OCI-LY1 (cell line): ENCODE results near the gene MED1.

Source experiments
- EZH2 ChIP-seq: fragments of 200-600 bp; sonication (generic), shearing (Covaris generic); IDR thresholded peaks from 2 replicates; pipeline ENCODE4 v1.8.0; 2017; ENCODE audit warnings: borderline replicate concordance, mixed run types, mild to moderate bottlenecking, antibody characterized with exemption, low read length, moderate library complexity, mixed read lengths
- TF ChIP-seq, protein P1 (sequence below): fragments of 200-600 bp; sonication (generic), shearing (Covaris generic); IDR thresholded peaks from 2 replicates; pipeline ENCODE4 v1.5.1; 2017; ENCODE audit warnings: mild to moderate bottlenecking, antibody characterized with exemption, low read length, moderate library complexity, mixed read lengths

DNA sequence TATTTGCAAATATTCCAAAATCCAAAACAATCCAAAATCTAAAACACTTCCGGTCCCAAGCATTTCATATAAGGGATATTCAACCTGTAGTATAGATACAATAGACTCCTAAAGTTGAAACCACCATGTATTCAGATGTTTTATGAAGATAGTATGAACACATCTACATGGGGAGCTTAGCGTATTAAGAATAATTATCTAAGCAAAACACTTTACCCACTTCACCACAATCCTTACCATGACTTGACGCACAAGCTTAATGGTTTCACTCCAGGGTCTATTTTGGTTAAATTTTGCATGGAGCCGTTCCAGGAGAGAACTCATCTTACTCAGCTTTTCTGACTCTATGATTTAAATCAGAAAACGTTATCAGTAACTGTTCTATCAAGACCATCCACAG, 3.5 kb downstream of the MED1 start:
- TF ChIP-seq, protein P1, sequence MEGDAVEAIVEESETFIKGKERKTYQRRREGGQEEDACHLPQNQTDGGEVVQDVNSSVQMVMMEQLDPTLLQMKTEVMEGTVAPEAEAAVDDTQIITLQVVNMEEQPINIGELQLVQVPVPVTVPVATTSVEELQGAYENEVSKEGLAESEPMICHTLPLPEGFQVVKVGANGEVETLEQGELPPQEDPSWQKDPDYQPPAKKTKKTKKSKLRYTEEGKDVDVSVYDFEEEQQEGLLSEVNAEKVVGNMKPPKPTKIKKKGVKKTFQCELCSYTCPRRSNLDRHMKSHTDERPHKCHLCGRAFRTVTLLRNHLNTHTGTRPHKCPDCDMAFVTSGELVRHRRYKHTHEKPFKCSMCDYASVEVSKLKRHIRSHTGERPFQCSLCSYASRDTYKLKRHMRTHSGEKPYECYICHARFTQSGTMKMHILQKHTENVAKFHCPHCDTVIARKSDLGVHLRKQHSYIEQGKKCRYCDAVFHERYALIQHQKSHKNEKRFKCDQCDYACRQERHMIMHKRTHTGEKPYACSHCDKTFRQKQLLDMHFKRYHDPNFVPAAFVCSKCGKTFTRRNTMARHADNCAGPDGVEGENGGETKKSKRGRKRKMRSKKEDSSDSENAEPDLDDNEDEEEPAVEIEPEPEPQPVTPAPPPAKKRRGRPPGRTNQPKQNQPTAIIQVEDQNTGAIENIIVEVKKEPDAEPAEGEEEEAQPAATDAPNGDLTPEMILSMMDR: no peak
- no peak for TF ChIP-seq EZH2
